HepG2 (cell line): ENCODE data around the gene LARP1. TPM values are rescaled to one million over a fixed set of nuclear protein-coding genes. Genes with fewer than 3 reads are reported as not detected.

Experiments
- AHR ChIP-seq: IDR thresholded peaks from 2 replicates; pipeline ENCODE4 v1.6.1; 2018; ENCODE audit warnings: missing genetic modification reagents, missing compliant biosample characterization
- ARHGAP35 ChIP-seq: sonication (generic); formaldehyde crosslinking; IDR thresholded peaks from 2 replicates; pipeline ENCODE4 v1.9.0; 2022; ENCODE audit warnings: mild to moderate bottlenecking, inconsistent platforms, moderate library complexity, missing genetic modification reagents, borderline replicate concordance
- ARID4A ChIP-seq: sonication (generic); formaldehyde crosslinking; IDR thresholded peaks from 2 replicates; pipeline ENCODE4 v1.5.0; 2020; ENCODE audit warnings: mild to moderate bottlenecking, missing genetic modification reagents, borderline replicate concordance
- ATF6 ChIP-seq: sonication (generic); formaldehyde crosslinking; conservative IDR thresholded peaks from 2 replicates; pipeline ENCODE4 v1.4.0; 2020; ENCODE audit warnings: missing genetic modification reagents
- BRF2 ChIP-seq: sonication (generic); formaldehyde crosslinking; IDR thresholded peaks from 2 replicates; pipeline ENCODE4 v1.8.1; 2022; ENCODE audit warnings: mild to moderate bottlenecking, missing genetic modification reagents
- CBFB ChIP-seq: sonication (generic); formaldehyde crosslinking; IDR thresholded peaks from 2 replicates; pipeline ENCODE4 v1.4.0; 2020; ENCODE audit warnings: missing genetic modification reagents
- CBX5 ChIP-seq: sonication (generic); formaldehyde crosslinking; IDR thresholded peaks from 2 replicates; pipeline ENCODE4 v1.4.0; 2020; ENCODE audit warnings: missing genetic modification reagents, borderline replicate concordance
- E2F5 ChIP-seq: sonication (generic); formaldehyde crosslinking; conservative IDR thresholded peaks from 2 replicates; pipeline ENCODE4 v1.4.0; 2020; ENCODE audit warnings: missing genetic modification reagents
- EED ChIP-seq: sonication (generic); formaldehyde crosslinking; IDR thresholded peaks from 2 replicates; pipeline ENCODE4 v1.5.0; 2020; ENCODE audit warnings: mild to moderate bottlenecking, missing genetic modification reagents
- FOXK2 ChIP-seq: fragments of 450-650 bp; IDR thresholded peaks from 2 replicates; pipeline ENCODE4 v1.6.1; 2016
- HNRNPUL1 ChIP-seq: fragments of 200-400 bp; formaldehyde crosslinking; IDR thresholded peaks from 2 replicates; pipeline ENCODE4 v1.6.1; 2017; ENCODE audit warnings: low read depth, mild to moderate bottlenecking, low read length, moderate library complexity
- JARID2 ChIP-seq: sonication (generic); formaldehyde crosslinking; IDR thresholded peaks from 2 replicates; pipeline ENCODE4 v1.8.1; 2023; ENCODE audit warnings: missing genetic modification reagents, inconsistent platforms; ENCODE audit not compliant: insufficient replicate concordance
- NCOR1 ChIP-seq: fragments of 200-600 bp; sonication (generic); IDR thresholded peaks from 2 replicates; pipeline ENCODE4 v1.7.0; 2017; ENCODE audit warnings: antibody characterized with exemption, low read length, borderline replicate concordance
- NR3C1 ChIP-seq: sonication (generic); formaldehyde crosslinking; IDR thresholded peaks from 2 replicates; pipeline ENCODE4 v1.4.0; 2020; ENCODE audit warnings: missing genetic modification reagents
- RXRB ChIP-seq: IDR thresholded peaks from 2 replicates; pipeline ENCODE4 v1.6.1; 2016; ENCODE audit warnings: borderline replicate concordance, missing genetic modification reagents, missing compliant biosample characterization
- SRY ChIP-seq: sonication (generic); formaldehyde crosslinking; IDR thresholded peaks from 2 replicates; pipeline ENCODE4 v1.8.0; 2022; ENCODE audit warnings: mild to moderate bottlenecking, missing genetic modification reagents
- TEF ChIP-seq: sonication (generic); formaldehyde crosslinking; IDR thresholded peaks from 2 replicates; pipeline ENCODE4 v1.5.0; 2020; ENCODE audit warnings: missing genetic modification reagents
- ZNF263 ChIP-seq: sonication (generic); formaldehyde crosslinking; IDR thresholded peaks from 2 replicates; pipeline ENCODE4 v1.4.0; 2020; ENCODE audit warnings: missing genetic modification reagents
- ZNF337 ChIP-seq: sonication (generic); formaldehyde crosslinking; IDR thresholded peaks from 2 replicates; pipeline ENCODE4 v1.5.1; 2020; ENCODE audit warnings: missing genetic modification reagents, low read depth, mild to moderate bottlenecking, borderline replicate concordance
- ZNF530 ChIP-seq: sonication (generic); formaldehyde crosslinking; IDR thresholded peaks from 2 replicates; pipeline ENCODE4 v1.5.0; 2020; ENCODE audit warnings: low read depth, mild to moderate bottlenecking, missing genetic modification reagents
- polyA plus RNA-seq, 8 experiments: library from polyadenylated mRNA; depleted of rRNA in 3 of 8; stranded (reverse) in 7 of 8; unstranded in 1 of 8; fragments of >200 nt; fragmentation: Illumina TruSeq in 4 of 8; extraction: Trizol in 4 of 8; gene quantifications; 2 replicates each; pipeline versions ENCODE4 v1.2.1 to v1.2.3, GENCODE V29; 2011 to 2016; ENCODE audit warnings: low read depth in 4 of 8, missing spikeins in 1 of 8, mixed read lengths in 1 of 8; ENCODE audit not compliant: insufficient read depth in 1 of 8
- total RNA-seq, 5 experiments: library from RNA; depleted of rRNA; stranded (reverse); fragments of >200 nt; fragmentation: Illumina TruSeq; extraction: Trizol; gene quantifications; 2 replicates each; pipeline ENCODE4 v1.2.3, GENCODE V29; 2016; ENCODE audit warnings: low read depth in 1 of 5

Gene LARP1
- total and polyA plus RNA-seq, 2 of the 13 experiments (the other 11 are each of a cell fraction or from before 2014, with no cell fraction given): 45.2 to 61.4 TPM

GRCh38 chr5:154754460-154755360, 467 bp upstream of the LARP1 start (continued):
- peak; percentile 75 for TF ChIP-seq ZNF263 (CRISPR knock-in tag)
- no peak for TF ChIP-seq ZNF530 (CRISPR knock-in tag)
- TF ChIP-seq FOXK2: no peak
- no peak for TF ChIP-seq AHR
- TF ChIP-seq SRY (CRISPR knock-in tag): 0 out of 2 replicates have a peak, but pooled peaks have one; percentile 37
- TF ChIP-seq BRF2 (CRISPR knock-in tag): no peak
- TF ChIP-seq RXRB (CRISPR knock-in tag): peak; percentile 78
- no peak for TF ChIP-seq EED (CRISPR knock-in tag)
- TF ChIP-seq ATF6 (CRISPR knock-in tag): no peak
- no peak for TF ChIP-seq TEF (CRISPR knock-in tag)
- TF ChIP-seq CBX5: peak; percentile 78; the same call in 1 of the 2 replicates
- TF ChIP-seq CBFB (CRISPR knock-in tag): 0 out of 2 replicates have a peak, but pooled peaks have one; percentile 65
- peak; percentile 88; the same call in 1 of the 2 replicates for TF ChIP-seq ARID4A (CRISPR knock-in tag)
- no peak for TF ChIP-seq HNRNPUL1
- TF ChIP-seq E2F5 (CRISPR knock-in tag): no peak
- no peak for TF ChIP-seq NR3C1 (CRISPR knock-in tag)
- no peak; the same call in 1 of the 2 replicates for TF ChIP-seq ARHGAP35
- TF ChIP-seq ZNF337: no peak
- TF ChIP-seq NCOR1: no peak
- TF ChIP-seq JARID2: no peak
